Right lobe of liver (tissue), 6 donors: Measurements from ENCODE around the gene UNC5C. TPM values are rescaled to one million over a fixed set of nuclear protein-coding genes. Genes with fewer than 3 reads are reported as not detected.

Source experiments
- ATAC-seq, 4 donors: fragments of 200-7000 bp; cut with Tn5 transposase; one replicate each; pipeline ENCODE4 v1.9.1; 2020; ENCODE audit warnings: mild to moderate bottlenecking in 4 of 4, moderate library complexity in 4 of 4
- DNase-seq, 3 donors: peaks; one replicate each; pipeline ENCODE4 v3.0.0-alpha.2; 2020
- H3K27ac ChIP-seq, 3 donors: fragments of 200-600 bp; one replicate each; pipeline ENCODE4 v1.8.0; 2022
- H3K27me3 ChIP-seq, 2 donors: fragments of 200-600 bp; one replicate each; pipeline ENCODE4 v1.8.0; 2022
- H3K36me3 ChIP-seq, 4 donors: fragments of 200-600 bp; sonication (generic) in 1 of 4; one replicate each; pipeline versions ENCODE4 v1.5.1 to v1.8.0; 2017 to 2022; ENCODE audit warnings: control low read depth in 1 of 4
- H3K4me1 ChIP-seq, 4 donors: fragments of 200-600 bp; sonication (generic) in 1 of 4; one replicate each; pipeline versions ENCODE4 v1.5.1 to v1.8.0; 2017 to 2022; ENCODE audit warnings: control low read depth in 1 of 4
- H3K4me3 ChIP-seq, 3 donors: fragments of 200-600 bp; one replicate each; pipeline ENCODE4 v1.8.0; 2022
- H3K9me3 ChIP-seq, 4 donors: fragments of 200-600 bp; sonication (generic) in 1 of 4; one replicate each; pipeline versions ENCODE4 v1.5.1 to v1.8.0; 2017 to 2022; ENCODE audit warnings: control low read depth in 1 of 4
- CTCF ChIP-seq, 4 donors: fragments of 200-600 bp in 3 of 4; fragments of 450-650 bp in 1 of 4; IDR thresholded peaks; one replicate each; pipeline versions ENCODE4 v1.5.1 to v1.8.0; 2016 to 2022; ENCODE audit warnings: antibody characterized with exemption in 4 of 4, mild to moderate bottlenecking in 2 of 4
- POLR2A ChIP-seq: fragments of 450-650 bp; IDR thresholded peaks from one replicate; pipeline ENCODE4 v1.6.1; 2017; ENCODE audit warnings: antibody characterized with exemption, mild to moderate bottlenecking
- WGBS: methylation state at CpG from one replicate; pipeline ENCODE4 v1.1.6; 2018; ENCODE audit warnings: low coverage, low lambda C conversion rate; ENCODE audit not compliant: insufficient coverage; ENCODE audit errors: missing lambda C conversion rate; 5-methylcytosine and 5-hydroxymethylcytosine counted together
- intact Hi-C, 2 donors: fragments of 100-400 bp; cut with DNase I; formaldehyde crosslinking; loops; one replicate each; pipeline versions ENCODE4 v1.11.2 to v1.14.1; 2022
- total RNA-seq, 6 experiments: library from RNA; depleted of rRNA in 2 of 6; stranded (reverse); fragments of >200 nt in 2 of 6; fragmentation: NEBNext Ultra II Directional in 3 of 6; extraction: Animal tissue kit (Norgen Biotek cat#: 25700) in 3 of 6; gene quantifications; one replicate each; pipeline versions ENCODE4 v1.1.0 to v1.2.4, GENCODE V29; 2016 to 2023
- donor health status: DM: no; HTN: yes; CAD: no.
- donor health status: DM: no; HTN: no; CAD: no.
- donor health status: DM: no; HTN: no; CAD: no.
- donor health status: DM: no; HTN: yes; CAD: no.
- donor health status: DM: no; HTN: yes; CAD: no.

The UNC5C gene
- total RNA-seq, 6 experiments from 2014 or later: 0.50 to 0.71 (median 0.63) TPM

GRCh38 chr4:95504501-95504900 lies 44.3 kb downstream of the UNC5C start:
- no peaks in the 10 kb centered on the region for H3K4me1 ChIP-seq
- no peak for ATAC-seq
- H3K4me3 ChIP-seq: no peak overlapping the region
- no peak for DNase-seq
- H3K27ac ChIP-seq: no peak overlapping the region
- no peaks in the 10 kb centered on the region for H3K9me3 ChIP-seq
- H3K36me3 ChIP-seq: no peaks in the 10 kb centered on the region
- 38% methylated on average over 3 of the region's 3 CpGs for WGBS
- intact Hi-C loops: no loop called here
- no peaks in the 10 kb centered on the region for H3K27me3 ChIP-seq
- TF ChIP-seq CTCF (IDR thresholded peaks at IDR 0.05): no peak
- no peak for TF ChIP-seq POLR2A

GRCh38 chr4:95500361-95500760 lies 48.4 kb downstream of the UNC5C start:
- no peak for ATAC-seq
- Histone ChIP-seq H3K9me3 (no peaks in the 10 kb centered on the region), H3K4me3 (no peak overlapping the region), H3K36me3 (no peaks in the 10 kb centered on the region), H3K4me1 (no peaks in the 10 kb centered on the region), H3K27me3 (no peaks in the 10 kb centered on the region), H3K27ac (no peak overlapping the region)
- intact Hi-C loops: no loop called here
- no peak for TF ChIP-seq CTCF (IDR thresholded peaks at IDR 0.05)
- TF ChIP-seq POLR2A: no peak
- no peak for DNase-seq
- WGBS: 29% methylated on average over 1 of the region's 1 CpG

- WGBS: 52% methylated on average over 2 of the region's 2 CpGs
- H3K27ac ChIP-seq: no peak overlapping the region
- H3K36me3 ChIP-seq: no peaks in the 10 kb centered on the region
- intact Hi-C loops: no loop called here
- H3K9me3 ChIP-seq: no peaks in the 10 kb centered on the region
- DNase-seq (no peak), ATAC-seq (no peak)
- no peak for TF ChIP-seq POLR2A
- no peak for TF ChIP-seq CTCF (IDR thresholded peaks at IDR 0.05)
- H3K27me3 ChIP-seq: no peaks in the 10 kb centered on the region
- no peak overlapping the region for H3K4me3 ChIP-seq
- no peaks in the 10 kb centered on the region for H3K4me1 ChIP-seq
Measured at GRCh38 chr4:95499291-95499696, 49.5 kb downstream of the UNC5C start.

GRCh38 chr4:95494186-95494585 lies 54.6 kb downstream of the UNC5C start:
- Histone ChIP-seq H3K36me3 (no peaks in the 10 kb centered on the region), H3K4me1 (no peaks in the 10 kb centered on the region), H3K9me3 (no peaks in the 10 kb centered on the region), H3K27ac (no peak overlapping the region), H3K27me3 (no peaks in the 10 kb centered on the region), H3K4me3 (no peak overlapping the region)
- DNase-seq (no peak), ATAC-seq (no peak)
- TF ChIP-seq POLR2A (no peak), CTCF (IDR thresholded peaks at IDR 0.05) (no peak)
- intact Hi-C loops: no loop called here

GRCh38 chr4:95478679-95479078 lies 70.1 kb downstream of the UNC5C start:
- Histone ChIP-seq H3K4me1 (no peaks in the 10 kb centered on the region), H3K36me3 (no peaks in the 10 kb centered on the region), H3K9me3 (no peaks in the 10 kb centered on the region), H3K4me3 (no peak overlapping the region), H3K27ac (no peak overlapping the region), H3K27me3 (no peaks in the 10 kb centered on the region)
- DNase-seq: no peak
- ATAC-seq: no peak
- intact Hi-C loops: no loop called here
- 75% methylated on average over 6 of the region's 6 CpGs for WGBS
- TF ChIP-seq POLR2A (no peak), CTCF (IDR thresholded peaks at IDR 0.05) (no peak)
